Kidney glomerular epithelial cell (primary cell): ENCODE data around the gene PPIL4.
A peak's percentile ranks its signal among the peaks of the same experiment; 100 is the strongest.
"Not testable (repeated sequence)": the region's sequence is repeated elsewhere in the genome, so short reads cannot be mapped to it uniquely, and the experiment has no call there.

Experiments used
- DNase-seq: peaks from one replicate; lab custom pipeline; 2025; lab: John Stamatoyannopoulos, UW

The PPIL4 gene

DNA sequence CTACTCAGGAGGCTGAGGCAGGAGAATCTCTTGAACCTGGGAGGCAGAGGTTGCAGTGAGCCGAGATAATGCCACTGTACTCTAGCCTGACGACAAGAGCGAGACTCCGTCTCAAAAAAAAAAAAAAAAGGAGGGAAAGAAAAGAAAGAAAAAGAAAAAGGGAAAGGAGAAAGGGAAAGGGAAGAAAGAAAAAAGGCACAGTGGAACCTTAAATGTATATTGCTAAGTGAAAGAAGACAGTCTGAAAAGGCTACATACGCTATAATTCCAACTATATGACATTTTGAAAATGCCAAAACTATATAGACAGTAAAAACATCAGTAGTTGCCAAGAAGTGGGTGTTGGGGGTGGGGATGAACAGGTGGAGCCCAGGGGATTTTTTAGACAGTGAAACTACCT, 16.2 kb downstream of the PPIL4 start:
- DNase-seq = no peak

DNA sequence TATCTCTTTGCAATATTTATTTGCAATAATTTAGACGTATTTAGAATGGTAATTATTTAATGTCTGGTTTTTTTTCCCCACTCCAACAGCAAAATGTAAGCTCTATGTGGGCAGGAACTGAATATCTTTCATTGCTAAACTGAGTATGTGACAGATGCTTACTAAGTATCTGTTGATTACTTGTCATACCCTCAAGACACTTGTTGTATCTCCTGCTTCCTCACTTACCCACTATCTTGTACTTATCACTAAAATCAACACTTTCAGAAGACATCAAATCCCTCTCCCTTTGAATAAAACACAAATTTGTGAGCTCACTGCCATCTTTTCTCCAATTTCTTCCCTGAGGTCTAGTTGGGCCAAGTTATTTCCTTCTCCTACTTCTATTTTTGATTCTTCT, 30.3 kb downstream of the PPIL4 start:
- no peak for DNase-seq

GRCh38 chr6:149513915-149514314, 31.9 kb downstream of the PPIL4 start:
- DNase-seq = no peak

GRCh38 chr6:149510793-149511512, 34.9 kb downstream of the PPIL4 start:
- no peak for DNase-seq

GRCh38 chr6:149508485-149508884, 37.4 kb downstream of the PPIL4 start:
- no peak for DNase-seq

DNA sequence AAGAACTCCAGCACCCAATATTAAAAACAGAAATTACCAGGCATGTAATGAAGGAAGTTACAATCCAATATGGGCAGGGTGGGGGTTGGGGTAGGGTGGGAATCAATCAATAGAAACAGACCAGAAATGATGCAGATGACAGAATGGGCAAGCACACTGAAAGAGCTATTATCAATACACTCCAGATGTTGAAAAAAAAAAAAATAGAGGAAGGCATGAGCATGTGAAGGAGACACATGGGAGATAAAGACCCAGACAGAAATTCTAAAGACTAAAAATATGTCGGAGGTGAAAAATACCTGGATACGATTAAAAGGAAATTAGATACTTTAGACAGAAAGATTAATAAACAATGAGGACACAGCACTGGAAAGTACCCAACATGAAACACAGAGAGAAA, 42.0 kb downstream of the PPIL4 start:
- DNase-seq = no peak

- no peak for DNase-seq
Measured at GRCh38 chr6:149503276-149503675, 42.6 kb downstream of the PPIL4 start.

DNA sequence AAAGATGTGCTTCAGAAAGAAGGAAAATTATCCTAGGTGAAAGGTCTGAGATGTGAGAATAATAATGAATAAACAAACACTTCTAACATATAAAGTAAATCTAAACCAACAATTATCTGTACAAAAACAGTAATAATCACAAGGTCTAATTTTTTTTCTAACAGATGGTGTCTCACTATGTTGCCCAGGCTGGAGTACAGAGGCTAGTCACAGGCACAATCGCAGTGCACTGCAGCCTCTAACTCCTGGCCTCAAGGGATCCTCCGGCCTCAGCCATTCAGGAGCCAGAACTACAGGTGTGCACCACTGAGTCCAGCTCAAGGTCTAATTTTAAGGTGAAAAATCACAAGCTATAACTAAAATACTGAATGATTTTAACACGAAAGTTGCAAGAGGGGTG, 44.1 kb downstream of the PPIL4 start:
- DNase-seq = no peak

GRCh38 chr6:149501201-149501600, 44.6 kb downstream of the PPIL4 start:
- DNase-seq = no peak

DNA sequence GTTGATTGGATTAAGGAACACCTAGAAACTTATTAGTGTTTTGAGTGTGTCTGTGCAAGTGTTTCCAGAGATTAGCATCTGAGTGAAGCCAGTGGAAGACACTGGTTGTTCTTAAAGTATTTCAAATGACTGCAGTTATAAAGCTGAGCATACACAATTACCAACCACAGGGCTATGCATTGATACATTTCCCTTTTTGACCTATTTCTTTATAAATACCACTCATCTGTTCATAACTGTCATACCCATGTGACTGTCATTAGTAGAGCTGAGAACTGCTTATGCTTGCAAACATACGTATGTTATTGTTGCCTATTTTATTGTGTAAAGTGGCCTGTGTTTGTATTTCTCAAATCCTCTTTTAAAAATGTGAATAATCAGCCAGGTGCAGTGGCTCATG, 45.7 kb downstream of the PPIL4 start:
- DNase-seq = no peak

DNA sequence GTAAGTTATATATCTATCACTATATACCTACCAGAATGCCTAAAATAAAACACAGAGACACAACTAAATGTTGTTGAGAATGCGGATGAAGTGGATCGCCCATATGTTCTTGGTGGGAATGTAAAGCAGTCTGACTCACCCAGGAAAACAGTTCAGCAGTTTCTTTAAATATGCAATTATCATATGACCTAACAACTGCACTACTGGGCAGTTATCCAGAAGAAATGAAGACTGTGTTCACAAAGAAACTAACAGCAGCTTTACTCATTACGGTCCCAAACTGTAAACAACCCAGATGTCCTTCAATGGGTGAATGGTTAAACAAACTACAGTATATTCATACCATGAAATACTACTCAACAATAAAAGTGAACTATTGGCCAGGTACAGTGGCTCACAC, 46.8 kb downstream of the PPIL4 start:
- no peak for DNase-seq

DNA sequence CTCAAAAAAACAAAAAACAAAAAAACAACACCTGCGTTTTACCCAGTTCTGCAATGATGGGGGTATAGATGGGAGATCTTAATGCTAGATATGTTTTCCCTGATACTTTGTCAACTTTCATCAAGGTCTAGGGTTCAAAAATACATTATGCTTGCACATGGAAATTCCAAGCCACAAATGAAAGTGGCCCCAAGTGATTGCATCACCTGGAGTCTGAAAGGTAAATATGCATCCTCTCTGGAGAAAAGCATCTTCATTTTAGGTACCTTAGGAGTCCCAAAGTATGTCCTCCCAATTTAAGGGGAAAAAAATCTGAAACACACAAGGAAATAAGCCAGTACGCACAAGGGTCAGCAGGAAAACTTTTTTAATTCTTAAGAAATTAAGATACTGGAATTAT, 48.5 kb downstream of the PPIL4 start:
- DNase-seq = no peak

GRCh38 chr6:149496597-149496996, 49.2 kb downstream of the PPIL4 start:
- peak; percentile 38 for DNase-seq

DNA sequence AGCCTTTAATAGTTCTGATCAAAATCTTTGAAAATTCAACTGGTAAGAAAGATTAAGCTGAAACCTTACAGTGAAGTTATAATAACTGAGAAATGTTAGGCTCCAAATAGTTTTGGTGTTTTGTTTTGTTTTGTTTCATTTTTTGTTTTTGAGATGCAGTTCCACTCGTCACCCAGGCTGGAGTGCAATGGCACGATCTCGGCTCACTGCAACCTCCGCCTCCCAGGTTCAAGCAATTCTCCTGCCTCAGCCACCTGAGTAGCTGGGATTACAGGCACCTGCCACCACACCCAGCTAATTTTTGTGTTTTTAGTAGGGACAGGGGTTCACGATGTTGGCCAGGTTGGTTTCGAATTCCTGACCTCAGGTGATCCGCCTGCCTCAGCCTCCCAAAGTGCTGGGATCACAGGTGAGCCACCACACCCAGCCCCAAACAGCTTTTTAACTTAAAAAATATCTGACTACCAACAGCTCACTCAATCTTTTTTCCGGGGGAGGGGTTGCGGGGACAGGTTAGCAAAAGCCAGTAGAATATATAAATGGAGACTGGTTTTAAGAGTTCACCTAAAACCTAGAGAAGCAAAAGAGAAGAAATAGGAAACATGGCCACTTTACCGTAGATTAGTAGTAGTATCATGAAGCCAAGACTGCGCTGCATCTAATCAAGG, 50.4 kb downstream of the PPIL4 start:
- DNase-seq = not testable (repeated sequence)

- not testable (repeated sequence) for DNase-seq
Measured at GRCh38 chr6:149494810-149495209, 51.0 kb downstream of the PPIL4 start.

DNA sequence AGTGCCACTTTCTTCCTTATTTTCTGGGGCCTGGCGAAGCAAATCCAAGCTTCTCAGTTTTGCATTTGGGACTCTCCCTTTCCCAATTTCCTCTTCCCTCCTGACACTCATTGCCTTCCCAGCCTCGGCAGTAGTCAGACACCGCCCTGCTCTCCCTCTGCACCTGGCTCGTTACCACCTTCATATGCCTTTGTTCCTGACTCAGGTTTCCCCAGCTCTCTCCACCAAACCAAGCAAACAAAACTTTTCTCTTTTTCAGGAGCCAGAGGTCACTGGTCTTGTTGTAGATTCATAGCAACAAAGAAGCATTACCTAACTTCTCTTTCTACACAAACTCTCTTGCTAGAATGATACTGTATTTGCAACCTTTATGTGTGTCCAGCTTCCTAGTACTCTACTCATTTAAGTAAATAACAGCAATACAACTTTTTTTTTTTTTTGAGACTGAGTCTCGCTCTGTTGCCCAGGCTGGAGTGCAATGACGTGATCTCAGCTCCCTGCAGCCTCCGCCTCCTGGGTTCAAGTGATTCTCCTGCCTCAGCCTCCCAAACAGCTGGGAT, 52.0 kb downstream of the PPIL4 start:
- DNase-seq = no peak

DNA sequence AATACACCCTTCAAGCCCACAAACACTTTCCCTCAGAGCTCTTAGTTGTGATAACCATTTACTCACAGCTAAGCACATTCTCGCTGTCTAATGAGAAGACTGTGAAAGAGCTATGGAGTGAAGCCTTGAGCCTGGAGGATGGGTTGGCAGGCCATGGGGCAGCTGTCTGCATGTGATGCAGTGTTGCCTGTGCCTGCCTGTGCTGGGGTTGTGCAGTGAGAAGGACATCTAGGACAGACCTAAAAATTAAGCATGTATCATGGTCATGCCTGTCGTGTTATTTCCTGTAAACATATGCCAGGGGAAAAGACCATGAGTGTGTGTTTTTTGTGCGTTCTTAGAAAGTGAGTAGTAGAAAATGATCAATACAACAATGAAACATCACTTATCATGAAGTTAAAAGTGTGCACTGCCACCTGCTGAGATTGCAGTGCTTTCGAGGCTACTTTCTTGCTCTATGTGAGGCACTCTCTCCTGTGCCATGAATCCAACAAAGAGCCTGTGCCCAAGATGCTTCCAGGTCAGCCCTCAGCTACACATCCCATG, 53.0 kb downstream of the PPIL4 start:
- no peak for DNase-seq

DNA sequence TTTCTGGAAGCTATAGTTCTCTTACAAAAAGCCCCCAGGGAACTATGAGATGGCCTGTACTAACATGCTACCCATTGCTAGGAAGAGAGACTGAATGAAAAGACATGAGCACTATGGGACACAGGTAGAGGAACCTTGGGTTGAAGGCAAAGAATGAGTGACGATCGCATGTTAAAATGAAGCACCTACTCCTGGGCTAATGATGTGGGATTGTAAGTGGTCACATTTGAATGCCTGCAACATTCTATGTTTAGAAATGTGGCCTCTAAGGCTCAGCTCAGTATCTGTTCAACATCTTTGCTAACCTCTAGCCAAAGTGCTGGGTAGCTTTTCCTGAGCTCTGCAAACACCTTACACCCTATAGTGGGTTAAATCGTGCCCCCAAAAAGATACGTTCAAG, 55.9 kb downstream of the PPIL4 start:
- no peak for DNase-seq

DNA sequence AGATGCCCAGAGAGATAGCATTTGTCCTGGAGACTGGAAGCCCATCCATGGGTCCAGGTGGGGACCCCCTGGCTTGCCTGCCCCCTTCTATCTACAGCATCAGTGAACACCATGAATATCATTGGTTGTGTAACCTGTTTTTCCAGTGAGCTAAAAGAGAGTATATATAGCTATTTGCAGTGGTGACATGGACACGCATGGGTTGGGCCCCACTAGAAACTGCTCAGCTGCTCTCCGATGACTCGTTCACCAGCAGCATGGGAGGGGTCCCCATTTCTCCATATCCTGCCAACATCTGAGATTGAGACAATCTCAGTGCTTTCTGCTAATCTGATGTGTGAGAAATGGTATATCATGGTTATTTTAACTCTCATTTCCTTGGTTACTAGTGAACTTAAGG, 57.0 kb downstream of the PPIL4 start:
- no peak for DNase-seq

GRCh38 chr6:149487316-149487715, 58.5 kb downstream of the PPIL4 start:
- no peak for DNase-seq

- no peak for DNase-seq
Measured at GRCh38 chr6:149484733-149485700, 60.8 kb downstream of the PPIL4 start, which contains the start of gene ZC3H12D. ZC3H12D (minus strand) TSS chr6:149485014; CDS start chr6:149474543, 10,471 bp downstream.
